ENCODE data around the gene IRAK2.

- TF ChIP-seq FOXP2 (optimal IDR thresholded peaks at IDR 0.05; ENCODE audit: borderline replicate concordance, extremely low read depth, extremely low read length, insufficient read depth) = no peak
- no peak for TF ChIP-seq POLR2AphosphoS5 (IDR thresholded peaks at IDR 0.05; ENCODE audit: low read depth, low read length)
Observed at GRCh38 chr3:10268930-10269329, 104.2 kb downstream of the IRAK2 start.
